ENCODE measurements around the gene SCT.

The SCT gene

GRCh38 chr11:617912-618682 is 8.9 kb downstream of the SCT start:
- ChIA-PET CTCF (no interaction called here), POLR2A (no interaction called here)
- peaks cover 0 to 27% of the 10 kb centered on the region in 2 experiments; a peak in 1 of 3 replicates for H3K36me3 ChIP-seq (ENCODE audit: control insufficient read depth in 2 of 2, insufficient read depth in 1 of 2, low read length in 2 of 2)
- H3K4me3 ChIP-seq (ENCODE audit: low read depth, low read length) = no peak overlapping the region
- no peak overlapping the region for H3K27ac ChIP-seq (ENCODE audit: extremely low read depth, low read depth, low read length)
- H3K9me3 ChIP-seq (ENCODE audit: control insufficient read depth, insufficient read depth, low read depth, low read length) = no peaks in the 10 kb centered on the region
- TF ChIP-seq HIC1 (tag by site-specific recombination; IDR thresholded peaks at IDR 0.05) = peak; percentile 68
- TF ChIP-seq ZNF449 (tag by site-specific recombination; IDR thresholded peaks at IDR 0.05) = no peak
- no peaks in the 10 kb centered on the region for H3K4me1 ChIP-seq (ENCODE audit: control insufficient read depth, insufficient read depth, low read length)

GRCh38 chr11:617199-617911 is 9.6 kb downstream of the SCT start:
- TF ChIP-seq GLIS2 (tag by site-specific recombination; IDR thresholded peaks at IDR 0.05) = 0 out of 2 replicates have a peak, but pooled peaks have one; percentile 3
- TF ChIP-seq ZBTB26 (tag by site-specific recombination; optimal IDR thresholded peaks at IDR 0.05) = no peak
- no peak for TF ChIP-seq ZNF366 (tag by site-specific recombination; conservative IDR thresholded peaks at IDR 0.05)
- TF ChIP-seq ATF2 (tag by site-specific recombination; IDR thresholded peaks at IDR 0.05; ENCODE audit: low read depth) = no peak
- no peak for TF ChIP-seq ZBTB48 (tag by site-specific recombination; IDR thresholded peaks at IDR 0.05)
- H3K27ac ChIP-seq (ENCODE audit: extremely low read depth, low read depth, low read length) = no peak overlapping the region
- H3K9me3 ChIP-seq (ENCODE audit: control insufficient read depth, insufficient read depth, low read depth, low read length) = no peaks in the 10 kb centered on the region
- ChIA-PET POLR2A (no interaction called here), CTCF (no interaction called here)
- H3K36me3 ChIP-seq (ENCODE audit: control insufficient read depth in 2 of 2, insufficient read depth in 1 of 2, low read length in 2 of 2) = peaks cover 0 to 32% of the 10 kb centered on the region in 2 experiments; a peak in 1 of 3 replicates
- H3K4me1 ChIP-seq (ENCODE audit: control insufficient read depth, insufficient read depth, low read length) = no peaks in the 10 kb centered on the region
- no peak overlapping the region for H3K4me3 ChIP-seq (ENCODE audit: low read depth, low read length)

- Histone ChIP-seq H3K4me3 (ENCODE audit: low read depth, low read length) (no peak overlapping the region), H3K36me3 (ENCODE audit: control insufficient read depth in 2 of 2, insufficient read depth in 1 of 2, low read length in 2 of 2) (peaks cover 0 to 40% of the 10 kb centered on the region in 2 experiments; a peak in 1 of 3 replicates), H3K9me3 (ENCODE audit: control insufficient read depth, insufficient read depth, low read depth, low read length) (no peaks in the 10 kb centered on the region), H3K27ac (ENCODE audit: extremely low read depth, low read depth, low read length) (no peak overlapping the region), H3K4me1 (ENCODE audit: control insufficient read depth, insufficient read depth, low read length) (no peaks in the 10 kb centered on the region)
- ChIA-PET POLR2A (interaction anchor here (1.0 to 1.5 kb wide), 3 partner anchors 41 to 79 kb away, joined by 3 to 7 read pairs (median 3); partner anchors contain the start of genes PHRF1 and TMEM80), CTCF (no interaction called here)
- TF ChIP-seq GLIS2 (tag by site-specific recombination; IDR thresholded peaks at IDR 0.05) (peak; percentile 23; the same call in 1 of the 2 replicates), GLI4 (tag by site-specific recombination; IDR thresholded peaks at IDR 0.05) (no peak), MEIS1 (CRISPR knock-in tag; IDR thresholded peaks at IDR 0.05; ENCODE audit: borderline replicate concordance) (no peak), ZNF785 (tag by site-specific recombination; IDR thresholded peaks at IDR 0.05) (no peak), ZNF26 (tag by site-specific recombination; IDR thresholded peaks at IDR 0.05) (no peak)
These were observed 10.4 kb downstream of the SCT start for GRCh38 chr11:616320-617198.
